HCT116 (cell line): ENCODE data around the gene TCF19. TPM values are rescaled to one million over a fixed set of nuclear protein-coding genes. Genes with fewer than 3 reads are reported as not detected.

ENCODE experiments used
- ATAC-seq: fragments of 200-7000 bp; cut with Tn5 transposase; 2 replicates; pipeline ENCODE4 v1.9.1; 2020; ENCODE audit warnings: mild to moderate bottlenecking, moderate library complexity
- BruUV-seq: library from RNA; stranded (reverse); fragments of 400-500 nt; replicated peaks from 2 replicates; lab custom pipeline; 2021; lab: Mats Ljungman, UMichigan
- CTCF ChIA-PET: fragments of 300-600 bp; sonication (Branson Sonifier 250); formaldehyde crosslinking; loops from one replicate; lab custom pipeline; 2021; ENCODE audit warnings: antibody characterized with exemption; lab: Charles Lee
- POLR2A ChIA-PET: fragments of 300-600, 350-600 bp; sonication (Branson Sonifier 250); formaldehyde crosslinking; loops from one replicate; lab custom pipeline; 2021; ENCODE audit warnings: antibody characterized with exemption; lab: Charles Lee
- RAD21 ChIA-PET, 2 experiments: fragments of 300-600 bp; sonication (Branson Sonifier 250); formaldehyde crosslinking; loops; one replicate each; lab custom pipeline; 2023; ENCODE audit warnings: low total read pairs in 2 of 2; ENCODE audit not compliant: uncharacterized antibody in 2 of 2, unreplicated experiment in 2 of 2, low non-redundant PET in 1 of 2; lab: Charles Lee
- DNase-seq: peaks from one replicate; pipeline ENCODE4 v3.0.0-alpha.2; 2010; ENCODE audit warnings: low read depth, low spot score
- H2AFZ ChIP-seq: fragments of 200-600 bp; shearing (Covaris generic), sonication (generic); 2 replicates; pipeline ENCODE4 v1.6.1; 2017; ENCODE audit warnings: low read depth, mixed run types, mixed read lengths, antibody characterized with exemption, low read length; ENCODE audit not compliant: poor library complexity, severe bottlenecking
- H3K27ac ChIP-seq: 2 replicates; pipeline ENCODE4 v1.5.1; 2012; ENCODE audit warnings: low read depth, low read length
- H3K27me3 ChIP-seq: fragments of 200-600 bp; sonication (generic); 2 replicates; pipeline ENCODE4 v1.6.1; 2016; ENCODE audit warnings: mixed run types, low read length, mixed read lengths; ENCODE audit not compliant: insufficient read depth
- H3K36me3 ChIP-seq, 2 experiments: fragments of 200-500 bp in 1 of 2; fragments of 200-600 bp in 1 of 2; sonication (Bioruptor generic) in 1 of 2; sonication (generic) in 1 of 2; 2 replicates each; pipeline versions ENCODE4 v1.5.1 to v1.6.1; 2014 to 2016; ENCODE audit warnings: low read length in 2 of 2, inconsistent platforms in 1 of 2, mixed read lengths in 1 of 2, mixed run types in 1 of 2; ENCODE audit not compliant: insufficient read depth in 2 of 2, control insufficient read depth in 1 of 2
- H3K4me1 ChIP-seq, 2 experiments: fragments of 200-600 bp in 1 of 2; sonication (generic) in 1 of 2; 2 replicates each; pipeline versions ENCODE4 v1.5.1 to v1.6.1; 2012 to 2017; ENCODE audit warnings: low read length in 2 of 2, inconsistent platforms in 1 of 2, mild to moderate bottlenecking in 1 of 2, mixed read lengths in 1 of 2, mixed run types in 1 of 2, moderate library complexity in 1 of 2; ENCODE audit not compliant: insufficient read depth in 2 of 2, control insufficient read depth in 1 of 2
- H3K4me2 ChIP-seq: fragments of 200-600 bp; sonication (generic); 2 replicates; pipeline ENCODE4 v1.6.1; 2017; ENCODE audit warnings: mixed run types, low read length, mixed read lengths
- H3K4me3 ChIP-seq, 2 experiments: fragments of 200-600 bp in 1 of 2; sonication (generic) in 1 of 2; replicated peaks in 1 of 2; 2 replicates each; pipeline ENCODE4 v1.5.1; 2011 to 2016; ENCODE audit warnings: low read length in 2 of 2, control low read depth in 1 of 2, low read depth in 1 of 2, mild to moderate bottlenecking in 1 of 2, mixed read lengths in 1 of 2, mixed run types in 1 of 2
- H3K79me2 ChIP-seq: fragments of 200-600 bp; sonication (generic); 2 replicates; pipeline ENCODE4 v1.6.1; 2017; ENCODE audit warnings: mild to moderate bottlenecking, mixed run types, low read length, moderate library complexity, mixed read lengths; ENCODE audit not compliant: insufficient read depth
- H3K9ac ChIP-seq: fragments of 200-600 bp; sonication (generic); 2 replicates; pipeline ENCODE4 v1.6.1; 2016; ENCODE audit warnings: low read length, mixed read lengths
- H3K9me2 ChIP-seq: fragments of 200-600 bp; sonication (generic), shearing (Covaris generic); 2 replicates; pipeline ENCODE4 v1.6.1; 2017; ENCODE audit warnings: mixed run types, mild to moderate bottlenecking, moderate library complexity; ENCODE audit not compliant: insufficient read depth
- H3K9me3 ChIP-seq, 2 experiments: fragments of 200-500 bp in 1 of 2; fragments of 200-600 bp in 1 of 2; sonication (Bioruptor generic) in 1 of 2; sonication (generic) in 1 of 2; 2 replicates each; pipeline ENCODE4 v1.6.1; 2014 to 2017; ENCODE audit warnings: low read length in 2 of 2, mixed read lengths in 2 of 2, inconsistent platforms in 1 of 2, low read depth in 1 of 2, mild to moderate bottlenecking in 1 of 2, mixed run types in 1 of 2, moderate library complexity in 1 of 2; ENCODE audit not compliant: control insufficient read depth in 1 of 2, insufficient read depth in 1 of 2
- H4K20me1 ChIP-seq: fragments of 200-600 bp; sonication (generic), shearing (Covaris generic); 2 replicates; pipeline ENCODE4 v1.6.1; 2017; ENCODE audit warnings: mixed run types, mild to moderate bottlenecking, moderate library complexity; ENCODE audit not compliant: insufficient read depth
- CBX3 ChIP-seq: IDR thresholded peaks from 2 replicates; pipeline ENCODE4 v1.6.1; 2012; ENCODE audit warnings: low read depth
- EGR1 ChIP-seq: IDR thresholded peaks from 2 replicates; pipeline ENCODE4 v1.6.1; 2012; ENCODE audit warnings: low read depth
- ELF1 ChIP-seq: IDR thresholded peaks from 2 replicates; pipeline ENCODE4 v1.6.1; 2012; ENCODE audit warnings: low read depth, borderline replicate concordance
- EZH2phosphoT487 ChIP-seq: fragments of 200-600 bp; IDR thresholded peaks from 2 replicates; pipeline ENCODE4 v1.6.1; 2018; ENCODE audit warnings: antibody characterized with exemption, borderline replicate concordance
- FOSL1 ChIP-seq: IDR thresholded peaks from 2 replicates; pipeline ENCODE4 v1.6.1; 2012; ENCODE audit warnings: low read depth
- JUND ChIP-seq: IDR thresholded peaks from 2 replicates; pipeline ENCODE4 v1.6.1; 2012
- POLR2A ChIP-seq: IDR thresholded peaks from 2 replicates; pipeline ENCODE4 v1.7.0; 2011; ENCODE audit warnings: borderline replicate concordance; ENCODE audit not compliant: insufficient read depth, insufficient read length; ENCODE audit errors: extremely low read depth
- POLR2AphosphoS5 ChIP-seq: IDR thresholded peaks from 2 replicates; pipeline ENCODE4 v1.6.1; 2011; ENCODE audit warnings: mild to moderate bottlenecking, low read depth, low read length, moderate library complexity
- RAD21 ChIP-seq: IDR thresholded peaks from 2 replicates; pipeline ENCODE4 v1.6.1; 2012; ENCODE audit warnings: low read depth, mild to moderate bottlenecking
- REST ChIP-seq: IDR thresholded peaks from 2 replicates; pipeline ENCODE4 v1.6.1; 2012; ENCODE audit warnings: low read depth
- SIN3A ChIP-seq: IDR thresholded peaks from 2 replicates; pipeline ENCODE4 v1.6.1; 2012; ENCODE audit warnings: low read depth
- SP1 ChIP-seq: IDR thresholded peaks from 2 replicates; pipeline ENCODE4 v1.6.1; 2012; ENCODE audit warnings: low read depth
- SRF ChIP-seq: IDR thresholded peaks from 2 replicates; pipeline ENCODE4 v1.6.1; 2012; ENCODE audit warnings: low read depth
- YY1 ChIP-seq: IDR thresholded peaks from 2 replicates; pipeline ENCODE4 v1.6.1; 2011; ENCODE audit warnings: low read length, low read depth, moderate library complexity, mild to moderate bottlenecking; ENCODE audit not compliant: insufficient replicate concordance; ENCODE audit errors: extremely low read depth
- ZFX ChIP-seq: fragments of 450-650 bp; IDR thresholded peaks from 2 replicates; pipeline ENCODE4 v1.6.1; 2017
- ZNF274 ChIP-seq: fragments of 200-500 bp; sonication (Bioruptor generic); IDR thresholded peaks from 2 replicates; pipeline ENCODE4 v1.6.1; 2014; ENCODE audit warnings: mild to moderate bottlenecking, low read depth, low read length, inconsistent platforms
- intact Hi-C: fragments of 100-400 bp; cut with micrococcal nuclease; formaldehyde crosslinking; loops from 2 replicates; pipeline ENCODE4 v1.10.0; 2022
- total RNA-seq: library from RNA; stranded (reverse); gene quantifications from one replicate; pipeline ENCODE4 v1.2.1, GENCODE V29; 2021; ENCODE audit not compliant: unreplicated experiment
- TF ChIP-seq, protein P1 (sequence below), 3 experiments: fragments of 200-600 bp in 1 of 3; sonication (generic) in 1 of 3; IDR thresholded peaks in 2 of 3; conservative IDR thresholded peaks in 1 of 3; 2 replicates each; pipeline ENCODE4 v1.5.1; 2012 to 2017; ENCODE audit warnings: low read depth in 2 of 3, low read length in 2 of 3, antibody characterized with exemption in 1 of 3, borderline replicate concordance in 1 of 3, control low read depth in 1 of 3, mild to moderate bottlenecking in 1 of 3, mixed read lengths in 1 of 3, mixed run types in 1 of 3, moderate library complexity in 1 of 3; ENCODE audit not compliant: insufficient read depth in 1 of 3
- TF ChIP-seq, protein P2 (sequence below): IDR thresholded peaks from 2 replicates; pipeline ENCODE4 v1.6.1; 2012
- TF ChIP-seq, protein P3 (sequence below): IDR thresholded peaks from 2 replicates; pipeline ENCODE4 v1.6.1; 2011; ENCODE audit warnings: mild to moderate bottlenecking, low read length, moderate library complexity; ENCODE audit not compliant: insufficient replicate concordance; ENCODE audit errors: extremely low read depth
- TF ChIP-seq, protein P4 (sequence below): IDR thresholded peaks from 2 replicates; pipeline ENCODE4 v1.6.1; 2012

TCF19 gene
- total RNA-seq, 1 experiment from 2014 or later = 15.4 TPM

DNA sequence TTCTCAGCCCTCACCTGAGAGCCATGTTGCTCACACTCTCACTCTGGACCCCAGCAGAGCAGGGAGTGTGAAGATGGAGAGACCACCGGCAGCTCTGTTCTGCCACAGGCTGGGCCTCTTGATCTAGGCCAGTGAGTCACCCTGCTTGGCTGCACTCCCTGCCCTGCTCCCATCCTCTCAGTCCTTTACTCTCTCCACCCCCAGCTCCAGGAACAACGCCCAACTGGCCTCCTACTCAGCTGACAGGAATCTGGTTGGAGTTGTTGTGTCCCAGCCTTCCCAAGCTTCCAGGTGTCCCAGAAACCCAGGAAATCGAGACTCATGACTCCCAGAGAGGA, 43.9 kb upstream of the TCF19 start, which contains the start of gene PSORS1C1:
Gene PSORS1C1, plus strand, starts transcription at position 260 of the 338 bp plus-strand sequence. CDS start 14,833 bp downstream, outside the sequence.
- Histone ChIP-seq H3K27me3 (no peaks in the 10 kb centered on the region), H3K36me3 (no peaks in the 10 kb centered on the region), H3K9me2 (no peaks in the 10 kb centered on the region), H3K9ac (peak within 1 kb of the TSS; percentile 73), H3K4me2 (peak within 1 kb of the TSS; percentile 92), H3K79me2 (peaks cover 8% of the 10 kb centered on the region; the same call in 1 of the 2 replicates), H4K20me1 (no peaks in the 10 kb centered on the region), H3K27ac (peak within 1 kb of the TSS; percentile 83), H2AFZ (peak within 1 kb of the TSS; percentile 43), H3K4me1 (peaks cover 29 to 51% of the 10 kb centered on the region in 2 experiments), H3K9me3 (no peaks in the 10 kb centered on the region), H3K4me3 (peak within 1 kb of the TSS; percentile 51 to 64)
- CTCF ChIA-PET = interaction anchor here (0.7 to 2.6 kb wide), 14 partner anchors 12 to 292 kb away, joined by 3 to 21 read pairs (median 4); partner anchors contain the start of gene PSORS1C2
- intact Hi-C loops = loop anchor here (1.0 kb wide), 1 partner anchor 12 kb away; no protein-coding TSS in a partner anchor
- no TSS peak for BruUV-seq
- peak; percentile 91 for ATAC-seq
- DNase-seq = peak; percentile 90
- POLR2A ChIA-PET = interaction anchor here (0.6 to 2.8 kb wide), 14 partner anchors 10 to 517 kb away, joined by 3 to 11 read pairs (median 5); partner anchors contain the start of genes MICA and TCF19
- RAD21 ChIA-PET = interaction anchor here (0.6 to 1.5 kb wide), 5 partner anchors 10 to 35 kb away, joined by 3 to 6 read pairs (median 5); no protein-coding TSS in a partner anchor
- peak; percentile 48; the same call in 1 of the 2 replicates for TF ChIP-seq EGR1
- no peak for TF ChIP-seq REST
- TF ChIP-seq CBX3 = 0 out of 2 replicates have a peak, but pooled peaks have one; percentile 15
- TF ChIP-seq, protein P1, sequence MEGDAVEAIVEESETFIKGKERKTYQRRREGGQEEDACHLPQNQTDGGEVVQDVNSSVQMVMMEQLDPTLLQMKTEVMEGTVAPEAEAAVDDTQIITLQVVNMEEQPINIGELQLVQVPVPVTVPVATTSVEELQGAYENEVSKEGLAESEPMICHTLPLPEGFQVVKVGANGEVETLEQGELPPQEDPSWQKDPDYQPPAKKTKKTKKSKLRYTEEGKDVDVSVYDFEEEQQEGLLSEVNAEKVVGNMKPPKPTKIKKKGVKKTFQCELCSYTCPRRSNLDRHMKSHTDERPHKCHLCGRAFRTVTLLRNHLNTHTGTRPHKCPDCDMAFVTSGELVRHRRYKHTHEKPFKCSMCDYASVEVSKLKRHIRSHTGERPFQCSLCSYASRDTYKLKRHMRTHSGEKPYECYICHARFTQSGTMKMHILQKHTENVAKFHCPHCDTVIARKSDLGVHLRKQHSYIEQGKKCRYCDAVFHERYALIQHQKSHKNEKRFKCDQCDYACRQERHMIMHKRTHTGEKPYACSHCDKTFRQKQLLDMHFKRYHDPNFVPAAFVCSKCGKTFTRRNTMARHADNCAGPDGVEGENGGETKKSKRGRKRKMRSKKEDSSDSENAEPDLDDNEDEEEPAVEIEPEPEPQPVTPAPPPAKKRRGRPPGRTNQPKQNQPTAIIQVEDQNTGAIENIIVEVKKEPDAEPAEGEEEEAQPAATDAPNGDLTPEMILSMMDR (IDR thresholded peaks at IDR 0.05 in 2 of 3, conservative IDR thresholded peaks at IDR 0.05 in 1 of 3; ENCODE audit: borderline replicate concordance in 1 of 3, insufficient read depth in 1 of 3, low read depth in 2 of 3, low read length in 2 of 3) = no peak
- peak; percentile 63 for TF ChIP-seq POLR2AphosphoS5
- TF ChIP-seq SRF = no peak
- TF ChIP-seq, protein P2, sequence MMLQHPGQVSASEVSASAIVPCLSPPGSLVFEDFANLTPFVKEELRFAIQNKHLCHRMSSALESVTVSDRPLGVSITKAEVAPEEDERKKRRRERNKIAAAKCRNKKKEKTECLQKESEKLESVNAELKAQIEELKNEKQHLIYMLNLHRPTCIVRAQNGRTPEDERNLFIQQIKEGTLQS = no peak
- TF ChIP-seq YY1 = no peak
- no peak for TF ChIP-seq ZNF274
- no peak for TF ChIP-seq EZH2phosphoT487
- TF ChIP-seq SP1 = peak; percentile 90
- TF ChIP-seq FOSL1 = peak; percentile 78
- TF ChIP-seq ZFX = 0 out of 2 replicates have a peak, but pooled peaks have one; percentile 11
- TF ChIP-seq, protein P3, sequence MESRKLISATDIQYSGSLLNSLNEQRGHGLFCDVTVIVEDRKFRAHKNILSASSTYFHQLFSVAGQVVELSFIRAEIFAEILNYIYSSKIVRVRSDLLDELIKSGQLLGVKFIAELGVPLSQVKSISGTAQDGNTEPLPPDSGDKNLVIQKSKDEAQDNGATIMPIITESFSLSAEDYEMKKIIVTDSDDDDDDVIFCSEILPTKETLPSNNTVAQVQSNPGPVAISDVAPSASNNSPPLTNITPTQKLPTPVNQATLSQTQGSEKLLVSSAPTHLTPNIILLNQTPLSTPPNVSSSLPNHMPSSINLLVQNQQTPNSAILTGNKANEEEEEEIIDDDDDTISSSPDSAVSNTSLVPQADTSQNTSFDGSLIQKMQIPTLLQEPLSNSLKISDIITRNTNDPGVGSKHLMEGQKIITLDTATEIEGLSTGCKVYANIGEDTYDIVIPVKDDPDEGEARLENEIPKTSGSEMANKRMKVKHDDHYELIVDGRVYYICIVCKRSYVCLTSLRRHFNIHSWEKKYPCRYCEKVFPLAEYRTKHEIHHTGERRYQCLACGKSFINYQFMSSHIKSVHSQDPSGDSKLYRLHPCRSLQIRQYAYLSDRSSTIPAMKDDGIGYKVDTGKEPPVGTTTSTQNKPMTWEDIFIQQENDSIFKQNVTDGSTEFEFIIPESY = no peak
- peak; percentile 83 for TF ChIP-seq JUND
- TF ChIP-seq POLR2A = no peak
- no peak for TF ChIP-seq ELF1
- peak; percentile 17; the same call in 1 of the 2 replicates for TF ChIP-seq SIN3A
- no peak for TF ChIP-seq RAD21
- TF ChIP-seq, protein P4, sequence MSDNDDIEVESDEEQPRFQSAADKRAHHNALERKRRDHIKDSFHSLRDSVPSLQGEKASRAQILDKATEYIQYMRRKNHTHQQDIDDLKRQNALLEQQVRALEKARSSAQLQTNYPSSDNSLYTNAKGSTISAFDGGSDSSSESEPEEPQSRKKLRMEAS = no peak
